GM19372 (cell line): Measurements from ENCODE around the gene IER5L.

Experiments
- ATAC-seq: cut with Tn5 transposase; IDR thresholded peaks from one replicate; pipeline ENCODE4 v1.9.1; 2021; ENCODE audit warnings: mild to moderate bottlenecking, low read depth, moderate library complexity; ENCODE audit not compliant: unreplicated experiment

Gene IER5L

GRCh38 chr9:129182625-129183494 lies 4.8 kb upstream of the IER5L start:
- ATAC-seq = no peak

GRCh38 chr9:129182122-129182521 lies 4.1 kb upstream of the IER5L start:
- ATAC-seq = no peak

- ATAC-seq = no peak
These were observed 3.2 kb upstream of the IER5L start for GRCh38 chr9:129181246-129181645.

- no peak for ATAC-seq
These were observed 714 bp upstream of the IER5L start for GRCh38 chr9:129178568-129179382.

- peak; percentile 11 for ATAC-seq
These were observed 644 bp downstream of the IER5L start for GRCh38 chr9:129177443-129177790.

GRCh38 chr9:129176701-129177442 lies 1.2 kb downstream of the IER5L start:
- no peak for ATAC-seq

GRCh38 chr9:129175825-129176633 lies 2.0 kb downstream of the IER5L start:
- ATAC-seq = no peak

GRCh38 chr9:129175515-129175824 lies 2.6 kb downstream of the IER5L start:
- ATAC-seq = no peak

GRCh38 chr9:129174724-129175514 lies 3.1 kb downstream of the IER5L start:
- ATAC-seq = no peak

GRCh38 chr9:129174102-129174723 lies 3.8 kb downstream of the IER5L start:
- no peak for ATAC-seq

- no peak for ATAC-seq
These were observed 4.6 kb downstream of the IER5L start for GRCh38 chr9:129173296-129174101.

- ATAC-seq = no peak
These were observed 5.2 kb downstream of the IER5L start for GRCh38 chr9:129172816-129173215.

GRCh38 chr9:129171993-129172751 lies 5.9 kb downstream of the IER5L start:
- no peak for ATAC-seq

GRCh38 chr9:129170229-129170628 lies 7.8 kb downstream of the IER5L start:
- ATAC-seq = no peak

GRCh38 chr9:129166623-129167557 lies 11.2 kb downstream of the IER5L start:
- ATAC-seq = no peak

GRCh38 chr9:129165198-129165597 lies 12.9 kb downstream of the IER5L start:
- no peak for ATAC-seq
